Fibroblast of lung (primary cell): ENCODE results near the gene KREMEN1. TPM values are rescaled to one million over a fixed set of nuclear protein-coding genes. Genes with fewer than 3 reads are reported as not detected.

ENCODE experiments used
- DNase-seq, 2 donors: peaks; one replicate each; pipeline versions ENCODE4 v3.0.0 to v3.0.0-alpha.2; 2010; ENCODE audit warnings: low read depth in 2 of 2
- H2AFZ ChIP-seq: 2 replicates; pipeline ENCODE4 v1.5.1; 2012; ENCODE audit warnings: low read length, control low read depth, inconsistent platforms
- H3K27ac ChIP-seq: 2 replicates; pipeline ENCODE4 v1.5.1; 2011; ENCODE audit warnings: low read length, control low read depth; ENCODE audit not compliant: insufficient read depth
- H3K27me3 ChIP-seq: 2 replicates; pipeline ENCODE4 v1.5.1; 2011; ENCODE audit warnings: mild to moderate bottlenecking, low read length; ENCODE audit not compliant: control insufficient read depth, insufficient read depth
- H3K36me3 ChIP-seq: 2 replicates; pipeline ENCODE4 v1.5.1; 2011; ENCODE audit warnings: low read length; ENCODE audit not compliant: control insufficient read depth, insufficient read depth
- H3K4me1 ChIP-seq: 2 replicates; pipeline ENCODE4 v1.5.1; 2011; ENCODE audit warnings: low read length; ENCODE audit not compliant: control insufficient read depth, insufficient read depth; ENCODE audit errors: extremely low read depth
- H3K4me2 ChIP-seq: 2 replicates; pipeline ENCODE4 v1.5.1; 2011; ENCODE audit warnings: low read length, control low read depth; ENCODE audit not compliant: insufficient read depth; ENCODE audit errors: extremely low read depth
- H3K4me3 ChIP-seq, 4 experiments: fragments of 200-600 bp in 1 of 4; sonication (generic) in 1 of 4; replicated peaks in 1 of 4; 2 replicates each; pipeline ENCODE4 v1.5.1; 2011 to 2016; ENCODE audit warnings: low read length in 4 of 4, low read depth in 3 of 4, mild to moderate bottlenecking in 3 of 4, control low read depth in 2 of 4, inconsistent platforms in 1 of 4, mixed read lengths in 1 of 4; ENCODE audit not compliant: insufficient read depth in 1 of 4; ENCODE audit errors: control extremely low read depth in 1 of 4
- H3K79me2 ChIP-seq: 2 replicates; pipeline ENCODE4 v1.5.1; 2012; ENCODE audit warnings: mild to moderate bottlenecking, low read length, inconsistent platforms; ENCODE audit not compliant: control insufficient read depth, insufficient read depth
- H3K9ac ChIP-seq: 2 replicates; pipeline ENCODE4 v1.5.1; 2011; ENCODE audit warnings: mild to moderate bottlenecking, low read length, control low read depth; ENCODE audit not compliant: insufficient read depth
- H3K9me3 ChIP-seq: 2 replicates; pipeline ENCODE4 v1.5.1; 2012; ENCODE audit warnings: low read depth, low read length; ENCODE audit not compliant: control insufficient read depth, insufficient read depth
- H4K20me1 ChIP-seq: 2 replicates; pipeline ENCODE4 v1.5.1; 2011; ENCODE audit warnings: low read length; ENCODE audit not compliant: control insufficient read depth, insufficient read depth; ENCODE audit errors: extremely low read depth
- EZH2 ChIP-seq: IDR thresholded peaks from 2 replicates; pipeline ENCODE4 v1.5.1; 2012; ENCODE audit warnings: low read length, control low read depth, mild to moderate bottlenecking; ENCODE audit errors: missing control alignments
- polyA plus RNA-seq, 2 donors: library from polyadenylated mRNA; depleted of rRNA in 1 of 2; stranded (reverse) in 1 of 2; unstranded in 1 of 2; fragments of >200 nt; gene quantifications; 2 replicates each; pipeline ENCODE4 v1.2.1, GENCODE V29; 2011 to 2012; ENCODE audit warnings: missing spikeins in 1 of 2
- total RNA-seq: library from RNA; depleted of rRNA; stranded (reverse); fragments of >200 nt; gene quantifications from 2 replicates; pipeline ENCODE4 v1.2.1, GENCODE V29; 2014
- TF ChIP-seq, protein P1 (sequence below), 2 donors: IDR thresholded peaks in 1 of 2; conservative IDR thresholded peaks in 1 of 2; 1 replicate in 1 of 2; 2 replicates in 1 of 2; pipeline ENCODE4 v1.5.1; 2011 to 2012; ENCODE audit warnings: low read length in 2 of 2, control low read depth in 1 of 2, inconsistent platforms in 1 of 2, low read depth in 1 of 2, mild to moderate bottlenecking in 1 of 2

The KREMEN1 gene
- total and polyA plus RNA-seq, 2 donors (not counting 1 experiment from before 2014, with no cell fraction given) = 7.0 to 12.9 TPM

DNA sequence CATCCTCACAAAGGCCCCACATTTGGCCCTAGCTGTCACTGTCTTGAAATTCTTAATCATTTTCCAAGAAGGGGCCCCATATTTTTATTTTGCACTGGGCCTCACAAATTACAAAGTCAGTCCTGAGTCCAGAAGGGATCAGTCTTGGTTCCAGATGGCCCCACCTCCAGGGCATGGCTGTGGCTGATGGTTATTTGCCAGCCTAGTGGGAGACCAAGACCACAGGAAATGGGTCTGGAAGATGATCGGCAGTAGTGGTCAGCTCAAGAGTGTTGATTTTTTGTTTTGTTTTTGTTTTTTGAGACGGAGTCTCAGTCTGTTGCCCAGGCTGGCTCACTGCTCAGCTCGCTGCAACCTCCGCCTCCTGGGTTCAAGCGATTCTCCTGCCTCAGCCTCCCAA is 85.7 kb downstream of the KREMEN1 start:
- TF ChIP-seq, protein P1, sequence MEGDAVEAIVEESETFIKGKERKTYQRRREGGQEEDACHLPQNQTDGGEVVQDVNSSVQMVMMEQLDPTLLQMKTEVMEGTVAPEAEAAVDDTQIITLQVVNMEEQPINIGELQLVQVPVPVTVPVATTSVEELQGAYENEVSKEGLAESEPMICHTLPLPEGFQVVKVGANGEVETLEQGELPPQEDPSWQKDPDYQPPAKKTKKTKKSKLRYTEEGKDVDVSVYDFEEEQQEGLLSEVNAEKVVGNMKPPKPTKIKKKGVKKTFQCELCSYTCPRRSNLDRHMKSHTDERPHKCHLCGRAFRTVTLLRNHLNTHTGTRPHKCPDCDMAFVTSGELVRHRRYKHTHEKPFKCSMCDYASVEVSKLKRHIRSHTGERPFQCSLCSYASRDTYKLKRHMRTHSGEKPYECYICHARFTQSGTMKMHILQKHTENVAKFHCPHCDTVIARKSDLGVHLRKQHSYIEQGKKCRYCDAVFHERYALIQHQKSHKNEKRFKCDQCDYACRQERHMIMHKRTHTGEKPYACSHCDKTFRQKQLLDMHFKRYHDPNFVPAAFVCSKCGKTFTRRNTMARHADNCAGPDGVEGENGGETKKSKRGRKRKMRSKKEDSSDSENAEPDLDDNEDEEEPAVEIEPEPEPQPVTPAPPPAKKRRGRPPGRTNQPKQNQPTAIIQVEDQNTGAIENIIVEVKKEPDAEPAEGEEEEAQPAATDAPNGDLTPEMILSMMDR (conservative IDR thresholded peaks at IDR 0.05 in 1 of 2, IDR thresholded peaks at IDR 0.05 in 1 of 2; ENCODE audit: low read depth in 1 of 2, low read length in 2 of 2) = no peak
- no peak for TF ChIP-seq EZH2
- Histone ChIP-seq H3K4me3 (no peak overlapping the region), H4K20me1 (no peaks in the 10 kb centered on the region), H3K4me2 (no peak overlapping the region), H3K27me3 (no peaks in the 10 kb centered on the region), H3K79me2 (no peaks in the 10 kb centered on the region), H3K4me1 (no peaks in the 10 kb centered on the region), H3K9ac (no peak overlapping the region), H3K27ac (no peak overlapping the region), H3K9me3 (no peaks in the 10 kb centered on the region), H2AFZ (no peak overlapping the region), H3K36me3 (no peaks in the 10 kb centered on the region)
- no peak for DNase-seq

GRCh38 chr22:29163808-29164207 is 91.0 kb downstream of the KREMEN1 start:
- DNase-seq = no peak

GRCh38 chr22:29165321-29166060 is 92.7 kb downstream of the KREMEN1 start:
- no peak for TF ChIP-seq EZH2
- TF ChIP-seq, protein P1 (conservative IDR thresholded peaks at IDR 0.05 in 1 of 2, IDR thresholded peaks at IDR 0.05 in 1 of 2; ENCODE audit: low read depth in 1 of 2, low read length in 2 of 2) = no peak
- Histone ChIP-seq H3K4me3 (no peak overlapping the region), H3K36me3 (no peaks in the 10 kb centered on the region), H3K4me1 (no peaks in the 10 kb centered on the region), H3K79me2 (no peaks in the 10 kb centered on the region), H3K9ac (no peak overlapping the region), H3K27me3 (no peaks in the 10 kb centered on the region), H3K9me3 (no peaks in the 10 kb centered on the region), H3K27ac (no peak overlapping the region), H2AFZ (no peak overlapping the region), H3K4me2 (no peak overlapping the region), H4K20me1 (no peaks in the 10 kb centered on the region)
- DNase-seq = no peak

More at GRCh38 chr22:29163808-29164207, 91.0 kb downstream of the KREMEN1 start:
- Histone ChIP-seq H3K27me3 (no peaks in the 10 kb centered on the region), H3K36me3 (no peaks in the 10 kb centered on the region), H3K79me2 (no peaks in the 10 kb centered on the region), H3K4me2 (no peak overlapping the region), H4K20me1 (no peaks in the 10 kb centered on the region), H3K4me3 (no peak overlapping the region), H3K27ac (no peak overlapping the region), H3K9me3 (no peaks in the 10 kb centered on the region), H2AFZ (no peak overlapping the region), H3K9ac (no peak overlapping the region), H3K4me1 (no peaks in the 10 kb centered on the region)
- no peak for TF ChIP-seq EZH2
- TF ChIP-seq, protein P1 (conservative IDR thresholded peaks at IDR 0.05 in 1 of 2, IDR thresholded peaks at IDR 0.05 in 1 of 2; ENCODE audit: low read depth in 1 of 2, low read length in 2 of 2) = no peak
